HEK293T (cell line): ENCODE results near the gene DDX41.

Source experiments
- FOXM1 ChIP-seq: fragments of 450-650 bp; IDR thresholded peaks from 2 replicates; pipeline ENCODE4 v1.6.1; 2017; ENCODE audit warnings: mild to moderate bottlenecking, borderline replicate concordance
- HDGF ChIP-seq: fragments of 450-650 bp; IDR thresholded peaks from 2 replicates; pipeline ENCODE4 v1.6.1; 2017; ENCODE audit warnings: antibody characterized with exemption, borderline replicate concordance
- NFRKB ChIP-seq: fragments of 450-650 bp; IDR thresholded peaks from 2 replicates; pipeline ENCODE4 v1.6.1; 2016; ENCODE audit warnings: mild to moderate bottlenecking, moderate library complexity
- SP1 ChIP-seq: fragments of 450-650 bp; IDR thresholded peaks from 2 replicates; pipeline ENCODE4 v1.6.1; 2017
- TARDBP ChIP-seq: fragments of 450-650 bp; IDR thresholded peaks from 2 replicates; pipeline ENCODE4 v1.6.1; 2016
- ZNF384 ChIP-seq: fragments of 450-650 bp; IDR thresholded peaks from 2 replicates; pipeline ENCODE4 v1.6.1; 2016

GRCh38 chr5:177490992-177491391 lies 25.8 kb downstream of the DDX41 start:
- no peak for TF ChIP-seq FOXM1
- no peak for TF ChIP-seq NFRKB
- no peak for TF ChIP-seq ZNF384
- TF ChIP-seq TARDBP: no peak
- no peak for TF ChIP-seq SP1
- no peak for TF ChIP-seq HDGF
